HepG2 (cell line): Measurements from ENCODE around the gene TAPBP. TPM values are rescaled to one million over a fixed set of nuclear protein-coding genes. Genes with fewer than 3 reads are reported as not detected.

ENCODE experiments used
- AGO2 ChIP-seq: fragments of 200-400 bp; formaldehyde crosslinking; optimal IDR thresholded peaks from 2 replicates; pipeline ENCODE3; 2017; ENCODE audit warnings: mild to moderate bottlenecking, low read depth, low read length, moderate library complexity
- CBFB ChIP-seq: sonication (generic); formaldehyde crosslinking; IDR thresholded peaks from 2 replicates; pipeline ENCODE4 v1.4.0; 2020; ENCODE audit warnings: missing genetic modification reagents
- FOXC1 ChIP-seq: sonication (generic); formaldehyde crosslinking; IDR thresholded peaks from 2 replicates; pipeline ENCODE4 v1.8.0; 2022; ENCODE audit warnings: mild to moderate bottlenecking, missing genetic modification reagents, borderline replicate concordance
- GTF3A ChIP-seq: sonication (generic); formaldehyde crosslinking; conservative IDR thresholded peaks from 2 replicates; pipeline ENCODE4 v1.4.0; 2020; ENCODE audit warnings: mild to moderate bottlenecking, missing genetic modification reagents
- NR2C2 ChIP-seq: sonication (generic); formaldehyde crosslinking; IDR thresholded peaks from 2 replicates; pipeline ENCODE4 v1.4.0; 2020; ENCODE audit warnings: missing genetic modification reagents, mild to moderate bottlenecking, moderate library complexity, borderline replicate concordance
- SP140L ChIP-seq: sonication (generic); formaldehyde crosslinking; IDR thresholded peaks from 2 replicates; pipeline ENCODE4 v1.4.0; 2020; ENCODE audit warnings: missing genetic modification reagents, borderline replicate concordance
- TAF1 ChIP-seq: sonication (generic); formaldehyde crosslinking; IDR thresholded peaks from 2 replicates; pipeline ENCODE4 v1.4.0; 2020; ENCODE audit warnings: missing genetic modification reagents
- TSC22D2 ChIP-seq: sonication (generic); formaldehyde crosslinking; IDR thresholded peaks from 2 replicates; pipeline ENCODE4 v1.5.1; 2020; ENCODE audit warnings: missing genetic modification reagents, mild to moderate bottlenecking, borderline replicate concordance
- YY1 ChIP-seq: IDR thresholded peaks from 2 replicates; pipeline ENCODE4 v1.6.1; 2011; ENCODE audit warnings: low read length, low read depth, moderate library complexity, mild to moderate bottlenecking; ENCODE audit not compliant: insufficient read depth, insufficient replicate concordance
- ZMYM3 ChIP-seq: sonication (generic); formaldehyde crosslinking; IDR thresholded peaks from 2 replicates; pipeline ENCODE4 v1.5.1; 2020; ENCODE audit warnings: mild to moderate bottlenecking, missing genetic modification reagents
- ZNF101 ChIP-seq: sonication (generic); formaldehyde crosslinking; IDR thresholded peaks from 2 replicates; pipeline ENCODE4 v1.4.0; 2020; ENCODE audit warnings: mild to moderate bottlenecking, low read depth, missing genetic modification reagents, borderline replicate concordance
- ZNF264 ChIP-seq: sonication (generic); formaldehyde crosslinking; IDR thresholded peaks from 2 replicates; pipeline ENCODE4 v1.4.0; 2020; ENCODE audit warnings: missing genetic modification reagents
- ZNF343 ChIP-seq: sonication (generic); formaldehyde crosslinking; IDR thresholded peaks from 2 replicates; pipeline ENCODE4 v1.4.0; 2020; ENCODE audit warnings: mild to moderate bottlenecking, missing genetic modification reagents
- ZNF644 ChIP-seq: IDR thresholded peaks from 2 replicates; pipeline ENCODE4 v1.6.1; 2016; ENCODE audit warnings: low read depth
- ZNF749 ChIP-seq: sonication (generic); formaldehyde crosslinking; IDR thresholded peaks from 2 replicates; pipeline ENCODE4 v1.8.0; 2022; ENCODE audit warnings: mild to moderate bottlenecking, missing genetic modification reagents, moderate library complexity, borderline replicate concordance
- ZSCAN31 ChIP-seq: sonication (generic); formaldehyde crosslinking; IDR thresholded peaks from 2 replicates; pipeline ENCODE4 v1.5.0; 2020; ENCODE audit warnings: low read depth, mild to moderate bottlenecking, missing genetic modification reagents
- polyA plus RNA-seq, 8 experiments: library from polyadenylated mRNA; depleted of rRNA in 3 of 8; stranded (reverse) in 7 of 8; unstranded in 1 of 8; fragments of >200 nt; fragmentation: Illumina TruSeq in 4 of 8; extraction: Trizol in 4 of 8; gene quantifications; 2 replicates each; pipeline versions ENCODE4 v1.2.1 to v1.2.3, GENCODE V29; 2011 to 2016; ENCODE audit warnings: low read depth in 4 of 8, missing spikeins in 1 of 8, mixed read lengths in 1 of 8; ENCODE audit not compliant: insufficient read depth in 1 of 8
- total RNA-seq, 5 experiments: library from RNA; depleted of rRNA; stranded (reverse); fragments of >200 nt; fragmentation: Illumina TruSeq; extraction: Trizol; gene quantifications; 2 replicates each; pipeline ENCODE4 v1.2.3, GENCODE V29; 2016; ENCODE audit warnings: low read depth in 1 of 5
- TF ChIP-seq, protein P1 (sequence below): sonication (generic); formaldehyde crosslinking; IDR thresholded peaks from 2 replicates; pipeline ENCODE4 v1.5.1; 2020; ENCODE audit warnings: missing genetic modification reagents, mild to moderate bottlenecking, borderline replicate concordance
- TF ChIP-seq, protein P2 (sequence below): sonication (generic); formaldehyde crosslinking; conservative IDR thresholded peaks from 2 replicates; pipeline ENCODE4 v1.4.0; 2020; ENCODE audit warnings: missing genetic modification reagents
- TF ChIP-seq, protein P3 (sequence below), 2 experiments: sonication (generic) in 1 of 2; formaldehyde crosslinking in 1 of 2; IDR thresholded peaks; 2 replicates each; pipeline versions ENCODE4 v1.4.0 to v1.6.1; 2016 to 2020; ENCODE audit warnings: borderline replicate concordance in 1 of 2, low read depth in 1 of 2, mild to moderate bottlenecking in 1 of 2, missing genetic modification reagents in 1 of 2

TAPBP gene
- total and polyA plus RNA-seq, 2 of the 13 experiments (the other 11 are each of a cell fraction or from before 2014, with no cell fraction given) = 27.4 to 32.3 TPM

DNA sequence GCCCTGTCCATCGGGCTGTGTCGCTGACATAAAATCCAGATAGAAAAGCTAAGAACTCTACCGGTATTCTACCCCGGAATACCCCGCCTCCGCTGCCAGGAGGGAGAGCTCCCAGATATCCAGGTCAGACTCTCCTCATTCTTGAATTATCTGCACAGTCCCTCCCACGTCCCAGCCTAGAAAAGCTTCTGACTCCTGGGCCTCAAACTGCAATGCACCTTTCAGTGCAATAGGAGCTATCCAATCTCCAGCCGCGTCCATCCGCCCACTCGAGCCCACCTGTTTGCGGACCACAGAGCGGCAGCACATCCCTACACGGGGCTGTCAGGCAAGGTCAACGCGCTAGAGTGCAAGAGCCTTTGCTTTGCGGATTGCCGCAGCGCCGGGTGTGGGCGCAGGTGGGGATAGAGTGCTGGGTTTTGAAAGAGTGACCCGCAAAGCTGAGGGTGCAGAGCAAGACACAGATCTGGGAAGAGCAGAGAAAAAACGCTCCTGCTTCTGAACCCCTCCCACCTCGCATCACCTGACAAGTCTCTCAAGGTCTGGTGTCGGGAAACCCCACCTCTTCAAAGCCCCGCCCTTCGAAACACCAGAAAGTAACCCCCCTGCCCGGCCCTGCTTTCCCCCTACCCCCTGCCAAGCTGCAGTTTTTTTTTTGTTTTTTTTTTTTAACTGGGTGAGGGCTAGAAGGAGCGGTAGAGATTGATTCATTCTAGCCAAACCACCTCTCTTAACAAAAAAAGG lies 1.3 kb downstream of the TAPBP start (continued):
- TF ChIP-seq FOXC1 (CRISPR knock-in tag) = peak; percentile 71; the same call in 1 of the 2 replicates
- TF ChIP-seq ZNF101 (CRISPR knock-in tag) = no peak
- TF ChIP-seq SP140L (CRISPR knock-in tag) = peak; percentile 63; the same call in 1 of the 2 replicates
- peak; percentile 40; the same call in 1 of the 2 replicates for TF ChIP-seq ZSCAN31 (CRISPR knock-in tag)
- TF ChIP-seq YY1 = peak; percentile 34
- TF ChIP-seq ZNF264 = 0 out of 2 replicates have a peak, but pooled peaks have one; percentile 30
- no peak for TF ChIP-seq CBFB (CRISPR knock-in tag)
- TF ChIP-seq GTF3A = no peak
- no peak for TF ChIP-seq ZNF343 (CRISPR knock-in tag)
- no peak for TF ChIP-seq AGO2
- 0 out of 2 replicates have a peak, but pooled peaks have one; percentile 33 for TF ChIP-seq TSC22D2
- TF ChIP-seq ZNF644 (CRISPR knock-in tag) = no peak
- TF ChIP-seq, protein P1, sequence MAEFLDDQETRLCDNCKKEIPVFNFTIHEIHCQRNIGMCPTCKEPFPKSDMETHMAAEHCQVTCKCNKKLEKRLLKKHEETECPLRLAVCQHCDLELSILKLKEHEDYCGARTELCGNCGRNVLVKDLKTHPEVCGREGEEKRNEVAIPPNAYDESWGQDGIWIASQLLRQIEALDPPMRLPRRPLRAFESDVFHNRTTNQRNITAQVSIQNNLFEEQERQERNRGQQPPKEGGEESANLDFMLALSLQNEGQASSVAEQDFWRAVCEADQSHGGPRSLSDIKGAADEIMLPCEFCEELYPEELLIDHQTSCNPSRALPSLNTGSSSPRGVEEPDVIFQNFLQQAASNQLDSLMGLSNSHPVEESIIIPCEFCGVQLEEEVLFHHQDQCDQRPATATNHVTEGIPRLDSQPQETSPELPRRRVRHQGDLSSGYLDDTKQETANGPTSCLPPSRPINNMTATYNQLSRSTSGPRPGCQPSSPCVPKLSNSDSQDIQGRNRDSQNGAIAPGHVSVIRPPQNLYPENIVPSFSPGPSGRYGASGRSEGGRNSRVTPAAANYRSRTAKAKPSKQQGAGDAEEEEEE (CRISPR knock-in tag) = 0 out of 2 replicates have a peak, but pooled peaks have one; percentile 0
- TF ChIP-seq, protein P2, sequence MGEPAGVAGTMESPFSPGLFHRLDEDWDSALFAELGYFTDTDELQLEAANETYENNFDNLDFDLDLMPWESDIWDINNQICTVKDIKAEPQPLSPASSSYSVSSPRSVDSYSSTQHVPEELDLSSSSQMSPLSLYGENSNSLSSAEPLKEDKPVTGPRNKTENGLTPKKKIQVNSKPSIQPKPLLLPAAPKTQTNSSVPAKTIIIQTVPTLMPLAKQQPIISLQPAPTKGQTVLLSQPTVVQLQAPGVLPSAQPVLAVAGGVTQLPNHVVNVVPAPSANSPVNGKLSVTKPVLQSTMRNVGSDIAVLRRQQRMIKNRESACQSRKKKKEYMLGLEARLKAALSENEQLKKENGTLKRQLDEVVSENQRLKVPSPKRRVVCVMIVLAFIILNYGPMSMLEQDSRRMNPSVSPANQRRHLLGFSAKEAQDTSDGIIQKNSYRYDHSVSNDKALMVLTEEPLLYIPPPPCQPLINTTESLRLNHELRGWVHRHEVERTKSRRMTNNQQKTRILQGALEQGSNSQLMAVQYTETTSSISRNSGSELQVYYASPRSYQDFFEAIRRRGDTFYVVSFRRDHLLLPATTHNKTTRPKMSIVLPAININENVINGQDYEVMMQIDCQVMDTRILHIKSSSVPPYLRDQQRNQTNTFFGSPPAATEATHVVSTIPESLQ (CRISPR knock-in tag) = no peak
- peak; percentile 36; the same call in 1 of the 2 replicates for TF ChIP-seq NR2C2 (CRISPR knock-in tag)
- TF ChIP-seq, protein P3, sequence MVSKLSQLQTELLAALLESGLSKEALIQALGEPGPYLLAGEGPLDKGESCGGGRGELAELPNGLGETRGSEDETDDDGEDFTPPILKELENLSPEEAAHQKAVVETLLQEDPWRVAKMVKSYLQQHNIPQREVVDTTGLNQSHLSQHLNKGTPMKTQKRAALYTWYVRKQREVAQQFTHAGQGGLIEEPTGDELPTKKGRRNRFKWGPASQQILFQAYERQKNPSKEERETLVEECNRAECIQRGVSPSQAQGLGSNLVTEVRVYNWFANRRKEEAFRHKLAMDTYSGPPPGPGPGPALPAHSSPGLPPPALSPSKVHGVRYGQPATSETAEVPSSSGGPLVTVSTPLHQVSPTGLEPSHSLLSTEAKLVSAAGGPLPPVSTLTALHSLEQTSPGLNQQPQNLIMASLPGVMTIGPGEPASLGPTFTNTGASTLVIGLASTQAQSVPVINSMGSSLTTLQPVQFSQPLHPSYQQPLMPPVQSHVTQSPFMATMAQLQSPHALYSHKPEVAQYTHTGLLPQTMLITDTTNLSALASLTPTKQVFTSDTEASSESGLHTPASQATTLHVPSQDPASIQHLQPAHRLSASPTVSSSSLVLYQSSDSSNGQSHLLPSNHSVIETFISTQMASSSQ (IDR thresholded peaks at IDR 0.05; ENCODE audit: low read depth) = no peak
- TF ChIP-seq, protein P3 (CRISPR knock-in tag; IDR thresholded peaks at IDR 0.05; ENCODE audit: borderline replicate concordance) = peak; percentile 44; the same call in 1 of the 2 replicates
- peak; percentile 53; the same call in 1 of the 2 replicates for TF ChIP-seq ZNF749 (CRISPR knock-in tag)
- no peak for TF ChIP-seq ZMYM3 (CRISPR knock-in tag)
- peak; percentile 49; the same call in 1 of the 2 replicates for TF ChIP-seq TAF1 (CRISPR knock-in tag)
